Hepatocyte (in vitro differentiated cells): Measurements from ENCODE around the gene ZBTB7A. TPM values are rescaled to one million over a fixed set of nuclear protein-coding genes. Genes with fewer than 3 reads are reported as not detected.

Source experiments
- DNase-seq: peaks from one replicate; pipeline ENCODE4 v3.0.0-alpha.2; 2016; ENCODE audit warnings: low spot score
- H2AFZ ChIP-seq: fragments of 200-600 bp; sonication (generic); 2 replicates; pipeline ENCODE4 v1.6.0; 2016; ENCODE audit warnings: antibody characterized with exemption, mild to moderate bottlenecking
- H3K27ac ChIP-seq: fragments of 200-600 bp; sonication (generic); 2 replicates; pipeline ENCODE4 v1.5.1; 2016; ENCODE audit warnings: mild to moderate bottlenecking
- H3K27me3 ChIP-seq: fragments of 200-600 bp; sonication (generic); 2 replicates; pipeline ENCODE4 v1.6.1; 2016
- H3K36me3 ChIP-seq: fragments of 200-600 bp; sonication (generic); replicated peaks from 2 replicates; pipeline ENCODE4 v1.5.1; 2016; ENCODE audit warnings: low read depth; ENCODE audit not compliant: insufficient read depth
- H3K4me1 ChIP-seq: fragments of 200-600 bp; sonication (generic); 2 replicates; pipeline ENCODE4 v1.5.1; 2016; ENCODE audit warnings: mild to moderate bottlenecking, moderate library complexity; ENCODE audit not compliant: insufficient read depth
- H3K4me2 ChIP-seq: fragments of 200-600 bp; sonication (generic); 2 replicates; pipeline ENCODE4 v1.6.0; 2016
- H3K4me3 ChIP-seq: fragments of 200-600 bp; sonication (generic); 2 replicates; pipeline ENCODE4 v1.5.1; 2016; ENCODE audit warnings: mild to moderate bottlenecking
- H3K79me2 ChIP-seq: fragments of 200-600 bp; sonication (generic); 2 replicates; pipeline ENCODE4 v1.6.0; 2017; ENCODE audit warnings: mild to moderate bottlenecking
- H3K9me2 ChIP-seq: fragments of 200-600 bp; sonication (generic); replicated peaks from 2 replicates; pipeline ENCODE4 v1.6.0; 2017; ENCODE audit warnings: mild to moderate bottlenecking; ENCODE audit not compliant: insufficient read depth
- H3K9me3 ChIP-seq: fragments of 200-600 bp; sonication (generic); 2 replicates; pipeline ENCODE4 v1.5.1; 2016; ENCODE audit warnings: low read depth, mild to moderate bottlenecking
- H4K20me1 ChIP-seq: fragments of 200-600 bp; sonication (generic); 2 replicates; pipeline ENCODE4 v1.6.0; 2016; ENCODE audit warnings: mild to moderate bottlenecking; ENCODE audit not compliant: insufficient read depth, poor library complexity, severe bottlenecking
- CTCF ChIP-seq: fragments of 200-600 bp; sonication (generic); IDR thresholded peaks from 2 replicates; pipeline ENCODE4 v1.5.1; 2016; ENCODE audit warnings: antibody characterized with exemption, mild to moderate bottlenecking; ENCODE audit not compliant: poor library complexity
- EZH2 ChIP-seq: fragments of 200-600 bp; sonication (generic); IDR thresholded peaks from 2 replicates; pipeline ENCODE4 v1.6.1; 2016; ENCODE audit warnings: antibody characterized with exemption, mild to moderate bottlenecking, borderline replicate concordance
- EZH2phosphoT487 ChIP-seq: fragments of 200-600 bp; sonication (generic); IDR thresholded peaks from one replicate; pipeline ENCODE4 v1.6.1; 2018; ENCODE audit warnings: antibody characterized with exemption, mild to moderate bottlenecking, low read depth, moderate library complexity; ENCODE audit not compliant: unreplicated experiment, severe bottlenecking
- WGBS: methylation state at CpG from one replicate; pipeline ENCODE4 v1.1.6; 2016; ENCODE audit warnings: low lambda C conversion rate; ENCODE audit errors: missing lambda C conversion rate; 5-methylcytosine and 5-hydroxymethylcytosine counted together
- polyA plus RNA-seq: library from polyadenylated mRNA; unstranded; fragments of >200 nt; fragmentation: Nextera tagmentation; extraction: Ambion mirVana; gene quantifications from 2 replicates; pipeline ENCODE4 v1.2.1, GENCODE V29; 2016
- total RNA-seq: library from RNA; depleted of rRNA; stranded (reverse); fragments of >200 nt; gene quantifications from 2 replicates; pipeline ENCODE4 v1.2.3, GENCODE V29; 2014

ZBTB7A gene
- total and polyA plus RNA-seq, 2 experiments from 2014 or later: 23.3 to 46.1 TPM

- Histone ChIP-seq H3K79me2 (no peaks in the 10 kb centered on the region), H3K27me3 (no peaks in the 10 kb centered on the region), H3K9me3 (no peaks in the 10 kb centered on the region), H3K9me2 (no peaks in the 10 kb centered on the region), H3K27ac (no peak overlapping the region), H3K4me2 (no peak overlapping the region), H3K36me3 (no peaks in the 10 kb centered on the region), H2AFZ (no peak overlapping the region), H3K4me3 (no peak overlapping the region), H4K20me1 (no peaks in the 10 kb centered on the region), H3K4me1 (no peaks in the 10 kb centered on the region)
- TF ChIP-seq CTCF: no peak
- TF ChIP-seq EZH2phosphoT487: no peak
- TF ChIP-seq EZH2: no peak
- no peak for DNase-seq
- 85% methylated on average over 16 of the region's 16 CpGs for WGBS
These were observed 34.3 kb downstream of the ZBTB7A start for GRCh38 chr19:4032436-4032835.

- no peak overlapping the region for H3K27ac ChIP-seq
- 91% methylated on average over 10 of the region's 11 CpGs for WGBS
- no peak for TF ChIP-seq CTCF
- no peak for TF ChIP-seq EZH2phosphoT487
- TF ChIP-seq EZH2: no peak
- no peaks in the 10 kb centered on the region for H3K79me2 ChIP-seq
- no peak for DNase-seq
- no peaks in the 10 kb centered on the region for H3K27me3 ChIP-seq
- H3K4me3 ChIP-seq: no peak overlapping the region
- H2AFZ ChIP-seq: no peak overlapping the region
- no peaks in the 10 kb centered on the region for H3K4me1 ChIP-seq
- H4K20me1 ChIP-seq: no peaks in the 10 kb centered on the region
- no peaks in the 10 kb centered on the region for H3K9me2 ChIP-seq
- no peaks in the 10 kb centered on the region for H3K36me3 ChIP-seq
- H3K4me2 ChIP-seq: no peak overlapping the region
- no peaks in the 10 kb centered on the region for H3K9me3 ChIP-seq
These were observed 35.3 kb downstream of the ZBTB7A start for GRCh38 chr19:4031420-4031819.

DNA sequence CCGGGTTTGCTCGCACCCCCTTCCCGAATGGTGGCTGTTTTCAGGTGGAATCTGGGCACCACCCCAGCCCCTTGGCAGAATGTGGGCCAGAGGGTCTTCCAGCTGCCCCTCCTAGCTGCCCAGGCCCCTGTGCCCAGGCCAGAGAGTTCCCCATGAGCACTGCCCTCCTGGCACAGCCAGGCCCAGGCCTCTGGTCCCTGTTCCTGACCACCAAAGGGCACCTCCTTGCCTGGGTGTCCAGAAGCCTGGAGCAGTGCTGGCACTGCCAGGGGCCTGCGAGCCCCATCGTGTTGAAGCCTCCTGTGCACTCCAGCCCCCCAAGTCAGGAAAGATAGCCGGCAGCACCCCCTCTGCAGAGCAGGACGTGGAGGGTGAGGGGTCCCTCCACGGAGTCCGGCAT lies 35.7 kb downstream of the ZBTB7A start:
- Histone ChIP-seq H3K4me2 (no peak overlapping the region), H3K27me3 (no peaks in the 10 kb centered on the region), H4K20me1 (no peaks in the 10 kb centered on the region), H3K4me1 (no peaks in the 10 kb centered on the region), H3K27ac (no peak overlapping the region), H3K9me3 (no peaks in the 10 kb centered on the region), H3K9me2 (no peaks in the 10 kb centered on the region), H3K79me2 (no peaks in the 10 kb centered on the region), H3K36me3 (no peaks in the 10 kb centered on the region), H2AFZ (no peak overlapping the region), H3K4me3 (no peak overlapping the region)
- TF ChIP-seq CTCF: no peak
- no peak for TF ChIP-seq EZH2phosphoT487
- TF ChIP-seq EZH2: no peak
- no peak for DNase-seq
- WGBS: 84% methylated on average over 9 of the region's 9 CpGs

DNA sequence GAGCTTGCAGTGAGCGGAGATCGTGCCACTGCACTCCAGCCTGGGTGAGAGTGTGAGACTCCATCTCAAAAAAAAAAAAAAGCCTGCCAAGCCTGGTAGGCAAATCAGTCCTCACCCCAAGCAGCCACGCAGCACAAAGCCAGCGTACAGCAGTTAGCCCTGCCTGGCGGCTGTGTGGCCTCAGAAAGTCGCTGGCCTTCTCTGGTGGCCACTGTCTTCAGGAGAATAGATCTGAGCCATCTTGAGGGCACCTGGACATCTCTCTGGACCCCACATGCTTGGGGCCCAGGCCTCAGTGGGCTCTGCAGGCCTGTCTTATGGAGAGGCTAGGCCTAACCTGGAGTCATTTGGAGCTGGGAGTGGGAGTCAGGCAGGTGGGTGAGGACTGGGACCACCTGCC lies 36.1 kb downstream of the ZBTB7A start:
- H2AFZ ChIP-seq: no peak overlapping the region
- H3K36me3 ChIP-seq: no peaks in the 10 kb centered on the region
- H3K4me3 ChIP-seq: no peak overlapping the region
- no peaks in the 10 kb centered on the region for H3K9me3 ChIP-seq
- H3K27ac ChIP-seq: no peak overlapping the region
- H3K27me3 ChIP-seq: no peaks in the 10 kb centered on the region
- no peaks in the 10 kb centered on the region for H4K20me1 ChIP-seq
- no peak for DNase-seq
- no peaks in the 10 kb centered on the region for H3K4me1 ChIP-seq
- H3K4me2 ChIP-seq: no peak overlapping the region
- no peaks in the 10 kb centered on the region for H3K79me2 ChIP-seq
- TF ChIP-seq EZH2phosphoT487 (no peak), EZH2 (no peak), CTCF (no peak)
- 96% methylated on average over 5 of the region's 6 CpGs for WGBS
- no peaks in the 10 kb centered on the region for H3K9me2 ChIP-seq
